HEK293 (cell line): ENCODE results near the gene CPTP.

ENCODE experiments used
- CTCF ChIA-PET: fragments of 350-600 bp; formaldehyde crosslinking; extraction: SDS; loops from one replicate; lab custom pipeline; 2021; ENCODE audit warnings: antibody characterized with exemption; lab: Yijun Ruan, JAX
- POLR2A ChIA-PET: fragments of 300-600 bp; formaldehyde crosslinking; extraction: SDS; loops from one replicate; lab custom pipeline; 2020; ENCODE audit warnings: antibody characterized with exemption, inconsistent platforms; lab: Yijun Ruan, JAX
- H3K27ac ChIP-seq: fragments of 200-500 bp; sonication (Bioruptor generic); 2 replicates; pipeline ENCODE4 v1.5.1; 2014; ENCODE audit warnings: low read depth, low read length, control low read depth, inconsistent platforms; ENCODE audit errors: extremely low read depth
- H3K36me3 ChIP-seq, 2 experiments: fragments of 200-500 bp in 1 of 2; sonication (Bioruptor generic) in 1 of 2; 1 replicate in 1 of 2; 2 replicates in 1 of 2; pipeline ENCODE4 v1.5.1; 2014 to 2017; ENCODE audit warnings: inconsistent platforms in 2 of 2, low read length in 2 of 2; ENCODE audit not compliant: control insufficient read depth in 2 of 2, insufficient read depth in 1 of 2
- H3K4me1 ChIP-seq: fragments of 200-500 bp; sonication (Bioruptor generic); 2 replicates; pipeline ENCODE4 v1.5.1; 2014; ENCODE audit warnings: mild to moderate bottlenecking, low read length, inconsistent platforms; ENCODE audit not compliant: control insufficient read depth, insufficient read depth
- H3K4me3 ChIP-seq: 2 replicates; pipeline ENCODE4 v1.5.1; 2011; ENCODE audit warnings: low read depth, mild to moderate bottlenecking, control low read depth, low read length, moderate library complexity
- H3K9me3 ChIP-seq: fragments of 200-500 bp; sonication (Bioruptor generic); 2 replicates; pipeline ENCODE4 v1.5.1; 2014; ENCODE audit warnings: low read depth, low read length, inconsistent platforms; ENCODE audit not compliant: control insufficient read depth, insufficient read depth
- FEZF1 ChIP-seq: fragments of 450-650 bp; formaldehyde crosslinking; IDR thresholded peaks from 2 replicates; pipeline ENCODE4 v1.5.1; 2016; ENCODE audit warnings: missing biosample characterization, missing genetic modification characterization
- GLIS2 ChIP-seq: fragments of 450-650 bp; formaldehyde crosslinking; IDR thresholded peaks from 2 replicates; pipeline ENCODE4 v1.5.1; 2016; ENCODE audit warnings: missing biosample characterization, missing genetic modification characterization
- KLF1 ChIP-seq: fragments of 450-650 bp; formaldehyde crosslinking; IDR thresholded peaks from 2 replicates; pipeline ENCODE4 v1.5.1; 2016; ENCODE audit warnings: missing biosample characterization, missing genetic modification characterization
- OVOL3 ChIP-seq: fragments of 450-650 bp; formaldehyde crosslinking; IDR thresholded peaks from 2 replicates; pipeline ENCODE4 v1.5.1; 2016; ENCODE audit warnings: missing biosample characterization, missing genetic modification characterization
- SP2 ChIP-seq: fragments of 450-650 bp; formaldehyde crosslinking; IDR thresholded peaks from 2 replicates; pipeline ENCODE4 v1.5.1; 2016; ENCODE audit warnings: missing biosample characterization, missing genetic modification characterization
- ZNF121 ChIP-seq: fragments of 450-650 bp; formaldehyde crosslinking; IDR thresholded peaks from 2 replicates; pipeline ENCODE4 v1.5.1; 2016; ENCODE audit warnings: missing biosample characterization, missing genetic modification characterization
- ZNF19 ChIP-seq: fragments of 450-650 bp; formaldehyde crosslinking; IDR thresholded peaks from 2 replicates; pipeline ENCODE4; 2016; ENCODE audit warnings: missing biosample characterization, missing genetic modification characterization, low read depth
- ZNF239 ChIP-seq: fragments of 450-650 bp; formaldehyde crosslinking; IDR thresholded peaks from 2 replicates; pipeline ENCODE4 v1.5.1; 2016; ENCODE audit warnings: missing biosample characterization, missing genetic modification characterization
- ZNF341 ChIP-seq: fragments of 450-650 bp; formaldehyde crosslinking; IDR thresholded peaks from 2 replicates; pipeline ENCODE4; 2016; ENCODE audit warnings: low read depth, missing biosample characterization, missing genetic modification characterization
- ZNF423 ChIP-seq: fragments of 450-650 bp; formaldehyde crosslinking; IDR thresholded peaks from 2 replicates; pipeline ENCODE4 v1.5.1; 2016; ENCODE audit warnings: missing biosample characterization, missing genetic modification characterization
- ZNF548 ChIP-seq: fragments of 450-650 bp; formaldehyde crosslinking; IDR thresholded peaks from 2 replicates; pipeline ENCODE4 v1.5.1; 2016; ENCODE audit warnings: missing biosample characterization, missing genetic modification characterization
- ZNF626 ChIP-seq: fragments of 450-650 bp; sonication (Bioruptor Pico); formaldehyde crosslinking; IDR thresholded peaks from 2 replicates; pipeline ENCODE4 v1.5.1; 2018; ENCODE audit warnings: missing biosample characterization, missing genetic modification characterization, inconsistent platforms
- TF ChIP-seq, protein P1 (sequence below): fragments of 450-650 bp; formaldehyde crosslinking; IDR thresholded peaks from 2 replicates; pipeline ENCODE4 v1.5.1; 2016; ENCODE audit warnings: missing biosample characterization, missing genetic modification characterization
- TF ChIP-seq, protein P2 (sequence below): fragments of 450-650 bp; formaldehyde crosslinking; IDR thresholded peaks from 2 replicates; pipeline ENCODE4 v1.5.1; 2016; ENCODE audit warnings: missing biosample characterization, missing genetic modification characterization
- TF ChIP-seq, protein P3 (sequence below): fragments of 450-650 bp; formaldehyde crosslinking; IDR thresholded peaks from 2 replicates; pipeline ENCODE4 v1.5.1; 2016; ENCODE audit warnings: missing biosample characterization, missing genetic modification characterization
- TF ChIP-seq, protein P4 (sequence below): fragments of 450-650 bp; formaldehyde crosslinking; IDR thresholded peaks from 2 replicates; pipeline ENCODE4 v1.5.1; 2016; ENCODE audit warnings: missing biosample characterization, missing genetic modification characterization
- TF ChIP-seq, protein P5 (sequence below): fragments of 450-650 bp; formaldehyde crosslinking; IDR thresholded peaks from 2 replicates; pipeline ENCODE4 v1.5.1; 2016; ENCODE audit warnings: missing biosample characterization, missing genetic modification characterization
- TF ChIP-seq, protein P6 (sequence below): fragments of 450-650 bp; formaldehyde crosslinking; optimal IDR thresholded peaks from 2 replicates; pipeline ENCODE3; 2016; ENCODE audit warnings: missing biosample characterization, mild to moderate bottlenecking, missing genetic modification characterization

The CPTP gene

DNA sequence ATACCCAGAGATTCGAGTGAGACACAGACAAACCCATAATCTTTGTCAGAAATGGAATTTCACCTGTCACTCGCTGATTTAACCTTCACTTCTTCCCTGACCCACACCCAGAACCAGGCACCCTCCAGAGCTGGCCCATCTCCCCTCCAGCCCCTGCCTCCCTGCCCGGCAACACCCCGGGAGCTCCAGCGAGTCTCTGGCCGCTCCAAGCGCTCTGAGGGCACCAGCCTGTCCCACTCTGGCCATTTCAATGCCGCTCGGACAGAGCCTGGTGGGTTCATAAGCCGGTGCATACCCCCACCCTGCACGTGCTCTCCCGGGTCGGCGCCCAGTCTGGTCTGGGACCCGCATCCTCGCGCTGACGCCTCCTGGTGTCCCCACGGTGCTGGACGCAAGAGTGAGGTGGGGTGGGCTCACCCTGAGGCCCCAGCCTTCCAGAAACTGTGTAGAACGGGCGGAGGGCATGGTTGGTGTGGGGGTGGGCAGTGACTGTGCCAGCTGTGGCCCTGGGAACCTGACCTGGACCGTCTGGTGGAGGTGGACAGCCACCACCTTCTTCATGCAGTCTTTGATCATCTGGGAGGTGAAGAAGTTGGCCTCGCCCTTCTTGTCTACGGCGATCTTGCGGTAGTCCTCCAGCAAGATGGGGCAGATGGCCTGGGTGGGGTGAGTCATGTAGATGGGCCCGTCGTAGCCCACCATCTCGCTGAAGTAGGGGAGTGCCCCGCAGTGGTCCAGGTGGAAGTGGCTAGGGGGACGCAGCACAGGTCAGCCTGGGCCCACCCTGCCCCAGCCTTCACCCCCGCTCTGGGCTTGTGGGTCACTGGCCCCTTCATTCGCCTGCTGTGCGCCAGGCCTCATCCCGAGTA lies 5.6 kb upstream of the CPTP start:
- CTCF ChIA-PET = no interaction called here
- POLR2A ChIA-PET = interaction anchor here (0.7 to 1.7 kb wide), 6 partner anchors 9 to 319 kb away, joined by 3 to 7 read pairs (median 4); partner anchors contain the start of gene HES4
- Histone ChIP-seq H3K9me3 (no peaks in the 10 kb centered on the region), H3K27ac (peak overlapping the region; percentile 58), H3K4me3 (no peak overlapping the region), H3K36me3 (peaks cover 20 to 72% of the 10 kb centered on the region in 2 experiments), H3K4me1 (peaks cover 20% of the 10 kb centered on the region)
- TF ChIP-seq GLIS2 (tag by site-specific recombination) (no peak), ZNF423 (tag by site-specific recombination) (no peak), ZNF239 (tag by site-specific recombination) (no peak), ZNF19 (tag by site-specific recombination) (no peak), FEZF1 (no peak), ZNF626 (tag by site-specific recombination) (no peak), ZNF121 (tag by site-specific recombination) (0 out of 2 replicates have a peak, but pooled peaks have one; percentile 36), SP2 (tag by site-specific recombination) (no peak), KLF1 (tag by site-specific recombination) (peak; percentile 48; the same call in 1 of the 2 replicates), ZNF548 (tag by site-specific recombination) (no peak), ZNF341 (tag by site-specific recombination) (no peak), OVOL3 (tag by site-specific recombination) (no peak)
- TF ChIP-seq, protein P1, sequence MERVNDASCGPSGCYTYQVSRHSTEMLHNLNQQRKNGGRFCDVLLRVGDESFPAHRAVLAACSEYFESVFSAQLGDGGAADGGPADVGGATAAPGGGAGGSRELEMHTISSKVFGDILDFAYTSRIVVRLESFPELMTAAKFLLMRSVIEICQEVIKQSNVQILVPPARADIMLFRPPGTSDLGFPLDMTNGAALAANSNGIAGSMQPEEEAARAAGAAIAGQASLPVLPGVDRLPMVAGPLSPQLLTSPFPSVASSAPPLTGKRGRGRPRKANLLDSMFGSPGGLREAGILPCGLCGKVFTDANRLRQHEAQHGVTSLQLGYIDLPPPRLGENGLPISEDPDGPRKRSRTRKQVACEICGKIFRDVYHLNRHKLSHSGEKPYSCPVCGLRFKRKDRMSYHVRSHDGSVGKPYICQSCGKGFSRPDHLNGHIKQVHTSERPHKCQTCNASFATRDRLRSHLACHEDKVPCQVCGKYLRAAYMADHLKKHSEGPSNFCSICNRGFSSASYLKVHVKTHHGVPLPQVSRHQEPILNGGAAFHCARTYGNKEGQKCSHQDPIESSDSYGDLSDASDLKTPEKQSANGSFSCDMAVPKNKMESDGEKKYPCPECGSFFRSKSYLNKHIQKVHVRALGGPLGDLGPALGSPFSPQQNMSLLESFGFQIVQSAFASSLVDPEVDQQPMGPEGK = peak; percentile 57
- TF ChIP-seq, protein P2, sequence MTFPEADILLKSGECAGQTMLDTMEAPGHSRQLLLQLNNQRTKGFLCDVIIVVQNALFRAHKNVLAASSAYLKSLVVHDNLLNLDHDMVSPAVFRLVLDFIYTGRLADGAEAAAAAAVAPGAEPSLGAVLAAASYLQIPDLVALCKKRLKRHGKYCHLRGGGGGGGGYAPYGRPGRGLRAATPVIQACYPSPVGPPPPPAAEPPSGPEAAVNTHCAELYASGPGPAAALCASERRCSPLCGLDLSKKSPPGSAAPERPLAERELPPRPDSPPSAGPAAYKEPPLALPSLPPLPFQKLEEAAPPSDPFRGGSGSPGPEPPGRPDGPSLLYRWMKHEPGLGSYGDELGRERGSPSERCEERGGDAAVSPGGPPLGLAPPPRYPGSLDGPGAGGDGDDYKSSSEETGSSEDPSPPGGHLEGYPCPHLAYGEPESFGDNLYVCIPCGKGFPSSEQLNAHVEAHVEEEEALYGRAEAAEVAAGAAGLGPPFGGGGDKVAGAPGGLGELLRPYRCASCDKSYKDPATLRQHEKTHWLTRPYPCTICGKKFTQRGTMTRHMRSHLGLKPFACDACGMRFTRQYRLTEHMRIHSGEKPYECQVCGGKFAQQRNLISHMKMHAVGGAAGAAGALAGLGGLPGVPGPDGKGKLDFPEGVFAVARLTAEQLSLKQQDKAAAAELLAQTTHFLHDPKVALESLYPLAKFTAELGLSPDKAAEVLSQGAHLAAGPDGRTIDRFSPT = peak; percentile 50; the same call in 1 of the 2 replicates
- TF ChIP-seq, protein P3, sequence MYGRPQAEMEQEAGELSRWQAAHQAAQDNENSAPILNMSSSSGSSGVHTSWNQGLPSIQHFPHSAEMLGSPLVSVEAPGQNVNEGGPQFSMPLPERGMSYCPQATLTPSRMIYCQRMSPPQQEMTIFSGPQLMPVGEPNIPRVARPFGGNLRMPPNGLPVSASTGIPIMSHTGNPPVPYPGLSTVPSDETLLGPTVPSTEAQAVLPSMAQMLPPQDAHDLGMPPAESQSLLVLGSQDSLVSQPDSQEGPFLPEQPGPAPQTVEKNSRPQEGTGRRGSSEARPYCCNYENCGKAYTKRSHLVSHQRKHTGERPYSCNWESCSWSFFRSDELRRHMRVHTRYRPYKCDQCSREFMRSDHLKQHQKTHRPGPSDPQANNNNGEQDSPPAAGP = 0 out of 2 replicates have a peak, but pooled peaks have one; percentile 37
- TF ChIP-seq, protein P4, sequence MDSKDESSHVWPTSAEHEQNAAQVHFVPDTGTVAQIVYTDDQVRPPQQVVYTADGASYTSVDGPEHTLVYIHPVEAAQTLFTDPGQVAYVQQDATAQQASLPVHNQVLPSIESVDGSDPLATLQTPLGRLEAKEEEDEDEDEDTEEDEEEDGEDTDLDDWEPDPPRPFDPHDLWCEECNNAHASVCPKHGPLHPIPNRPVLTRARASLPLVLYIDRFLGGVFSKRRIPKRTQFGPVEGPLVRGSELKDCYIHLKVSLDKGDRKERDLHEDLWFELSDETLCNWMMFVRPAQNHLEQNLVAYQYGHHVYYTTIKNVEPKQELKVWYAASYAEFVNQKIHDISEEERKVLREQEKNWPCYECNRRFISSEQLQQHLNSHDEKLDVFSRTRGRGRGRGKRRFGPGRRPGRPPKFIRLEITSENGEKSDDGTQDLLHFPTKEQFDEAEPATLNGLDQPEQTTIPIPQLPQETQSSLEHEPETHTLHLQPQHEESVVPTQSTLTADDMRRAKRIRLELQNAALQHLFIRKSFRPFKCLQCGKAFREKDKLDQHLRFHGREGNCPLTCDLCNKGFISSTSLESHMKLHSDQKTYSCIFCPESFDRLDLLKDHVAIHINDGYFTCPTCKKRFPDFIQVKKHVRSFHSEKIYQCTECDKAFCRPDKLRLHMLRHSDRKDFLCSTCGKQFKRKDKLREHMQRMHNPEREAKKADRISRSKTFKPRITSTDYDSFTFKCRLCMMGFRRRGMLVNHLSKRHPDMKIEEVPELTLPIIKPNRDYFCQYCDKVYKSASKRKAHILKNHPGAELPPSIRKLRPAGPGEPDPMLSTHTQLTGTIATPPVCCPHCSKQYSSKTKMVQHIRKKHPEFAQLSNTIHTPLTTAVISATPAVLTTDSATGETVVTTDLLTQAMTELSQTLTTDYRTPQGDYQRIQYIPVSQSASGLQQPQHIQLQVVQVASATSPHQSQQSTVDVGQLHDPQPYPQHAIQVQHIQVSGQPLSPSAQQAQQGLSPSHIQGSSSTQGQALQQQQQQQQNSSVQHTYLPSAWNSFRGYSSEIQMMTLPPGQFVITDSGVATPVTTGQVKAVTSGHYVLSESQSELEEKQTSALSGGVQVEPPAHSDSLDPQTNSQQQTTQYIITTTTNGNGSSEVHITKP = no peak
- TF ChIP-seq, protein P5, sequence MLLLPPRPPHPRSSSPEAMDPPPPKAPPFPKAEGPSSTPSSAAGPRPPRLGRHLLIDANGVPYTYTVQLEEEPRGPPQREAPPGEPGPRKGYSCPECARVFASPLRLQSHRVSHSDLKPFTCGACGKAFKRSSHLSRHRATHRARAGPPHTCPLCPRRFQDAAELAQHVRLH (tag by site-specific recombination) = no peak
- TF ChIP-seq, protein P6, sequence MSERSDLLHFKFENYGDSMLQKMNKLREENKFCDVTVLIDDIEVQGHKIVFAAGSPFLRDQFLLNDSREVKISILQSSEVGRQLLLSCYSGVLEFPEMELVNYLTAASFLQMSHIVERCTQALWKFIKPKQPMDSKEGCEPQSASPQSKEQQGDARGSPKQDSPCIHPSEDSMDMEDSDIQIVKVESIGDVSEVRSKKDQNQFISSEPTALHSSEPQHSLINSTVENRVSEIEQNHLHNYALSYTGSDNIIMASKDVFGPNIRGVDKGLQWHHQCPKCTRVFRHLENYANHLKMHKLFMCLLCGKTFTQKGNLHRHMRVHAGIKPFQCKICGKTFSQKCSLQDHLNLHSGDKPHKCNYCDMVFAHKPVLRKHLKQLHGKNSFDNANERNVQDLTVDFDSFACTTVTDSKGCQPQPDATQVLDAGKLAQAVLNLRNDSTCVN (tag by site-specific recombination) = peak; percentile 5
